ENCODE results near the gene ARHGAP5. TPM values are rescaled to one million over a fixed set of nuclear protein-coding genes. Genes with fewer than 3 reads are reported as not detected.
A peak's percentile ranks its signal among the peaks of the same experiment; 100 is the strongest.

Gene ARHGAP5
- total and polyA plus RNA-seq, 2 donors (not counting 3 experiments of a cell fraction or from before 2014, with no cell fraction given): 4.3 to 36.2 TPM

DNA sequence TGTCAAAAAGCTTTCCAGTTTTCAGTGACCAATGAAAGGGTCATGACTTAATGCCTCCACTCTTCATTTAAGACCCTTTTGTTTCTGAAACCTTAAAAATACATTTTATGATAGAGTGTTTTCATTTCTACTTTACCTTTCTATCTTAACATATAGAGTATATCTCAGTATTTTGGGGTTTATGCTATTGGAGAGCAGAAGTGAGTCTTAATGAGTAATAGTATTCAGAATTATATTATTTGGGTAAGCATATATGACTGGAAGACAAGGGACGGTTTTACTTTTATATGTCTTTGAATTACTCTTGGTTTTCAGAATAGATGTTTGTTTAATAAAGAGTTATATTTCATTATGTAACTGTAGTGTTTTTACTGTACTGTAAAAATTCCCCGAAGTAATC is 10.8 kb downstream of the ARHGAP5 start:
- no peaks in the 10 kb centered on the region for H3K9me3 ChIP-seq (replicated peaks; ENCODE audit: control insufficient read depth, insufficient read depth, low read length)
- H3K4me2 ChIP-seq (ENCODE audit: insufficient read depth, low read length): no peak overlapping the region
- no peak for FAIRE-seq
- ChIA-PET POLR2A (no interaction called here), CTCF (no interaction called here)
- DNase-seq (ENCODE audit: low read depth, low spot score): no peak
- BruUV-seq (replicated peaks): no TSS peak
- TF ChIP-seq, protein P1, sequence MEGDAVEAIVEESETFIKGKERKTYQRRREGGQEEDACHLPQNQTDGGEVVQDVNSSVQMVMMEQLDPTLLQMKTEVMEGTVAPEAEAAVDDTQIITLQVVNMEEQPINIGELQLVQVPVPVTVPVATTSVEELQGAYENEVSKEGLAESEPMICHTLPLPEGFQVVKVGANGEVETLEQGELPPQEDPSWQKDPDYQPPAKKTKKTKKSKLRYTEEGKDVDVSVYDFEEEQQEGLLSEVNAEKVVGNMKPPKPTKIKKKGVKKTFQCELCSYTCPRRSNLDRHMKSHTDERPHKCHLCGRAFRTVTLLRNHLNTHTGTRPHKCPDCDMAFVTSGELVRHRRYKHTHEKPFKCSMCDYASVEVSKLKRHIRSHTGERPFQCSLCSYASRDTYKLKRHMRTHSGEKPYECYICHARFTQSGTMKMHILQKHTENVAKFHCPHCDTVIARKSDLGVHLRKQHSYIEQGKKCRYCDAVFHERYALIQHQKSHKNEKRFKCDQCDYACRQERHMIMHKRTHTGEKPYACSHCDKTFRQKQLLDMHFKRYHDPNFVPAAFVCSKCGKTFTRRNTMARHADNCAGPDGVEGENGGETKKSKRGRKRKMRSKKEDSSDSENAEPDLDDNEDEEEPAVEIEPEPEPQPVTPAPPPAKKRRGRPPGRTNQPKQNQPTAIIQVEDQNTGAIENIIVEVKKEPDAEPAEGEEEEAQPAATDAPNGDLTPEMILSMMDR (IDR thresholded peaks at IDR 0.05; ENCODE audit: extremely low read depth in 1 of 2, insufficient read depth in 1 of 2, low read depth in 1 of 2, low read length in 2 of 2): no peak
- no peaks in the 10 kb centered on the region for H3K4me1 ChIP-seq (ENCODE audit: control insufficient read depth, extremely low read depth, insufficient read depth, low read length)
- no peaks in the 10 kb centered on the region for H3K36me3 ChIP-seq (ENCODE audit: control insufficient read depth in 2 of 2, extremely low read depth in 1 of 2, insufficient read depth in 2 of 2, low read length in 2 of 2)
- H4K20me1 ChIP-seq (replicated peaks; ENCODE audit: control insufficient read depth, extremely low read depth, insufficient read depth, low read length): peaks cover 6% of the 10 kb centered on the region
- intact Hi-C loops (cut with micrococcal nuclease): no loop called here
- H3K27me3 ChIP-seq (ENCODE audit: control insufficient read depth in 2 of 2, insufficient read depth in 2 of 2, low read length in 2 of 2): no peaks in the 10 kb centered on the region
- H3K9ac ChIP-seq (replicated peaks; ENCODE audit: extremely low read depth, insufficient read depth, low read length): no peak overlapping the region
- H3K27ac ChIP-seq (ENCODE audit: insufficient read depth, low read depth, low read length): no peak overlapping the region
- H3K79me2 ChIP-seq (ENCODE audit: control insufficient read depth, insufficient read depth, low read length): peaks cover 49% of the 10 kb centered on the region
- dilution Hi-C loops (cut with MboI; ENCODE audit: extremely low pct_ligation_motif_present, low sequenced_read_pairs): no loop called here
- no peaks in the 10 kb centered on the region for H3K9me1 ChIP-seq (replicated peaks; ENCODE audit: control insufficient read depth, extremely low read depth, insufficient read depth, low read length)
- no peak overlapping the region for H2AFZ ChIP-seq (ENCODE audit: low read depth, low read length)
- H3K4me3 ChIP-seq (replicated peaks in 1 of 3; ENCODE audit: insufficient read depth in 1 of 3, low read depth in 1 of 3, low read length in 3 of 3): no peak overlapping the region

DNA sequence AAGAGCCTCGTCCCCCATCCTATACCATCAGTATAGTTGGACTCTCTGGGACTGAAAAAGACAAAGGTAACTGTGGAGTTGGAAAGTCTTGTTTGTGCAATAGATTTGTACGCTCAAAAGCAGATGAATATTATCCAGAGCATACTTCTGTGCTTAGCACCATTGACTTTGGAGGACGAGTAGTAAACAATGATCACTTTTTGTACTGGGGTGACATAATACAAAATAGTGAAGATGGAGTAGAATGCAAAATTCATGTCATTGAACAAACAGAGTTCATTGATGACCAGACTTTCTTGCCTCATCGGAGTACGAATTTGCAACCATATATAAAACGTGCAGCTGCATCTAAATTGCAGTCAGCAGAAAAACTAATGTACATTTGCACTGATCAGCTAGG is 13.6 kb downstream of the ARHGAP5 start:
- no peak overlapping the region for H3K4me3 ChIP-seq (replicated peaks in 1 of 3; ENCODE audit: insufficient read depth in 1 of 3, low read depth in 1 of 3, low read length in 3 of 3)
- no peaks in the 10 kb centered on the region for H3K4me1 ChIP-seq (ENCODE audit: control insufficient read depth, extremely low read depth, insufficient read depth, low read length)
- H3K9ac ChIP-seq (replicated peaks; ENCODE audit: extremely low read depth, insufficient read depth, low read length): no peak overlapping the region
- H3K79me2 ChIP-seq (ENCODE audit: control insufficient read depth, insufficient read depth, low read length): peaks cover 26% of the 10 kb centered on the region
- no peak overlapping the region for H3K27ac ChIP-seq (ENCODE audit: insufficient read depth, low read depth, low read length)
- peaks cover 0 to 2% of the 10 kb centered on the region in 2 experiments for H3K36me3 ChIP-seq (ENCODE audit: control insufficient read depth in 2 of 2, extremely low read depth in 1 of 2, insufficient read depth in 2 of 2, low read length in 2 of 2)
- H3K4me2 ChIP-seq (ENCODE audit: insufficient read depth, low read length): no peak overlapping the region
- dilution Hi-C loops (cut with MboI; ENCODE audit: extremely low pct_ligation_motif_present, low sequenced_read_pairs) (no loop called here), intact Hi-C loops (cut with micrococcal nuclease) (no loop called here)
- H4K20me1 ChIP-seq (replicated peaks; ENCODE audit: control insufficient read depth, extremely low read depth, insufficient read depth, low read length): peaks cover 6% of the 10 kb centered on the region
- H3K9me1 ChIP-seq (replicated peaks; ENCODE audit: control insufficient read depth, extremely low read depth, insufficient read depth, low read length): no peaks in the 10 kb centered on the region
- FAIRE-seq (no peak), DNase-seq (ENCODE audit: low read depth, low spot score) (no peak)
- TSS peak; percentile 11 for BruUV-seq (replicated peaks)
- no peak overlapping the region for H2AFZ ChIP-seq (ENCODE audit: low read depth, low read length)
- H3K9me3 ChIP-seq (replicated peaks; ENCODE audit: control insufficient read depth, insufficient read depth, low read length): no peaks in the 10 kb centered on the region
- ChIA-PET CTCF (no interaction called here), POLR2A (no interaction called here)
- H3K27me3 ChIP-seq (ENCODE audit: control insufficient read depth in 2 of 2, insufficient read depth in 2 of 2, low read length in 2 of 2): no peaks in the 10 kb centered on the region
- TF ChIP-seq JUN (IDR thresholded peaks at IDR 0.05; ENCODE audit: borderline replicate concordance, insufficient read depth, insufficient read length, low read depth) (no peak), FOS (IDR thresholded peaks at IDR 0.05; ENCODE audit: borderline replicate concordance, insufficient read depth, low read length) (no peak), EZH2 (IDR thresholded peaks at IDR 0.05; ENCODE audit: borderline replicate concordance, low read depth, low read length, severe bottlenecking) (no peak), MYC (IDR thresholded peaks at IDR 0.05; ENCODE audit: low read depth, low read length) (no peak), GATA2 (IDR thresholded peaks at IDR 0.05; ENCODE audit: insufficient read depth, insufficient read length, low read depth, low read length) (no peak), POLR2A (IDR thresholded peaks at IDR 0.05; ENCODE audit: low read depth, low read length) (no peak), POLR2AphosphoS5 (IDR thresholded peaks at IDR 0.05; ENCODE audit: insufficient read depth, low read depth, low read length) (no peak)
- TF ChIP-seq, protein P1 (IDR thresholded peaks at IDR 0.05; ENCODE audit: extremely low read depth in 1 of 2, insufficient read depth in 1 of 2, low read depth in 1 of 2, low read length in 2 of 2): no peak
- TF ChIP-seq, protein P2, sequence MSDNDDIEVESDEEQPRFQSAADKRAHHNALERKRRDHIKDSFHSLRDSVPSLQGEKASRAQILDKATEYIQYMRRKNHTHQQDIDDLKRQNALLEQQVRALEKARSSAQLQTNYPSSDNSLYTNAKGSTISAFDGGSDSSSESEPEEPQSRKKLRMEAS (IDR thresholded peaks at IDR 0.05; ENCODE audit: insufficient read depth, insufficient read length): no peak
